ENCODE results near the gene BMI1.

The BMI1 gene

GRCh38 chr10:22366771-22367170 lies 45.9 kb downstream of the BMI1 start:
- no peak for DNase-seq (ENCODE audit: low read depth, low spot score)

GRCh38 chr10:22367471-22367870 lies 46.6 kb downstream of the BMI1 start:
- no peak for DNase-seq (ENCODE audit: low read depth, low spot score)

GRCh38 chr10:22368402-22368801 lies 47.5 kb downstream of the BMI1 start:
- DNase-seq (ENCODE audit: low read depth, low spot score), result no peak

GRCh38 chr10:22368981-22369380 lies 48.1 kb downstream of the BMI1 start:
- DNase-seq (ENCODE audit: low read depth, low spot score), result no peak

- no peak for DNase-seq (ENCODE audit: low read depth, low spot score)
Observed at GRCh38 chr10:22369434-22370072, 48.7 kb downstream of the BMI1 start.

- no peak for DNase-seq (ENCODE audit: low read depth, low spot score)
Observed at GRCh38 chr10:22370320-22370719, 49.4 kb downstream of the BMI1 start.

- DNase-seq (ENCODE audit: low read depth, low spot score), result no peak
Observed at GRCh38 chr10:22372298-22372697, 51.4 kb downstream of the BMI1 start.

GRCh38 chr10:22372917-22373316 lies 52.0 kb downstream of the BMI1 start:
- DNase-seq (ENCODE audit: low read depth, low spot score), result no peak

GRCh38 chr10:22374489-22375126 lies 53.7 kb downstream of the BMI1 start:
- no peak for DNase-seq (ENCODE audit: low read depth, low spot score)

- no peak for DNase-seq (ENCODE audit: low read depth, low spot score)
Observed at GRCh38 chr10:22379059-22379458, 58.2 kb downstream of the BMI1 start.
